Activated naive CD8-positive, alpha-beta T cell treated with anti-CD3 and anti-CD28 coated beads, Interleukin-2, amount 50 U/mL, for 16 hours (primary cell): ENCODE data around the gene DGKZ.
A peak's percentile ranks its signal among the peaks of the same experiment; 100 is the strongest.

Experiments used
- DNase-seq: peaks from one replicate; pipeline ENCODE4 v3.0.0-alpha.2; 2020; ENCODE audit warnings: low read depth, low spot score

The DGKZ gene

GRCh38 chr11:46345131-46345597 lies 2.1 kb upstream of the DGKZ start:
- DNase-seq: no peak

GRCh38 chr11:46345881-46346484 lies 1.3 kb upstream of the DGKZ start:
- no peak for DNase-seq

DNA sequence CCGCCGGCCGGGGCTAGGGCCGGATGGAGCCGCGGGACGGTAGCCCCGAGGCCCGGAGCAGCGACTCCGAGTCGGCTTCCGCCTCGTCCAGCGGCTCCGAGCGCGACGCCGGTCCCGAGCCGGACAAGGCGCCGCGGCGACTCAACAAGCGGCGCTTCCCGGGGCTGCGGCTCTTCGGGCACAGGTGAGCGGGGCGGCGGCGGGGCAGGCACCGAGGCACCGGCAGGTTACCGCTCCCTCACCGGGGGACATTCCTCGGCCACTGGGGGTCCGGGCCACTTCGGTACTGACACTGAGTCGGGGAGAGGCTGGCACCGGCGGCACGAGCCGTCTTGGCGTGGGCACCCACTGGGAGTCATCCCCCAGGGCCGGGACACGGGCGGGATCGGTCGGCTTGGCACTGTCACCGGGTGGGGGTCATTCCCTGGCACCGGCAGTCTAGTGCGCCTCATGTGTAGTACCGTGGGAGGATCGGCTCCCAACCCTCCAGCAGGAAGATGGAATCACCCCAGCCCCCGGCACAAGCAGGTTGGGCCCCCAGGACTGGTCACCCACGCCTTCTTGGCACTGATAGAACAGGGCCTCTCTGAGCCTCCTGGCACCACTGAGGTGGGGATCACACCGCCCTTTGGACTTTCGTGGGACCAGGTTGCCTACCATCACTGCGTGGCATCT lies 511 bp downstream of the DGKZ start:
- no peak for DNase-seq

DNA sequence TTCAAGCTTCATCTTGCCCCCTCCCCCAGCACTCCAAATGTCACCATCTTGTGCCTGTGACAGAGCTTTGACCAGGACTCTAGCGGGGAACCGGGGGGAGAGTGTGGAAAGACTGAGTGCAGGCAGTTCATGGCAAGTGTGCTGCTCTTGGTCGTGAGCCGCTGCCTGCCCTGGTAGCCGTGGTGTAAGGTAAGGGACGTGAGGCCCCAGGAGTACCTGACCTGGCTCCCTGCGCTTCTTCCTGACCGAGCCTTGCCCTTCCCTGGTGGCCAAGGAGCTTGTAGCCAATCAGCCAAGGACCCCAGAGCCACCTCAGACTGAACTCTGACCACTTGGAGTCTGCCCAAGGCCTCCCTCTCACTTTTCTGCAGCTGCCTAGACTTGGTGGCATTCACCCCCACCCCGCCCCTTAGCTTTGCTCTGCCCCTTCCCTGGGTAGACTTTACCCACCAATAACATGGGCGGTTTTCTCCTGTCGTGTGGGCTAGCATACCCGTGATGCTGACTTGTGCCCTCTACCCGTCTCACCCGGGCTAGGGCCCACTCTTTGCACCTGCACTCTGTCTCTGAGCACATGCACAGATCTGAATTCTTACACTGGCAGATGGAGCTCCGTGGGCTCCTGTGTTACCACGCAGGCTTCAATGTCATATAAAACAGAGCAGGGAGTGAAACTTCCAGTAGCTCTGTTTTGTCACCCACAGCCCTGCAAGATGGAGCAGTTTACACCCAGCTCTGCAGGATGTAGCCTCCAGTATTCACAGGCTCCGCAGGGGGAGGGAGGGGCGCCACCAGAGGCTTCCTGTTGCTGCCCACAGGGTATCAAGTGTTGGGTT lies 1.5 kb downstream of the DGKZ start:
- DNase-seq: no peak

DNA sequence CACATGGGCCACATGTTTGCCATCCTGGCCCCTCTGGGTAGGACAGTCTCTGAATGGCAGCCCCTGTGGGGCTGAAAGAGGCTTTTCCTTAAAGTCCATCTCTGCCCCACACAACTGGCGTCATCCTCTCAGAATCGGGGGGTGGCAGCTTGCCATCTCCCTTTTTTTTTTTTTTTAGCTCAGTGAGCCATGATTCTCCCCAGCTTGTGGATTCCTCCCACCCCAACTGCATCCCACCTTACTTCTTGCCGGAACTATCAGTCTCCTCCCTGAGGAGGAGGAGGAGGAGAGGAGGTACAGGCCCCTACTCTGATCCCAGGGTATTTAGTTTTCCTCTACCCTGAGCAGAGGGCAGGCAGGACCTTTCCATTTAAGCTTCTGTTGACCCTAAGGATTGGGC lies 3.4 kb downstream of the DGKZ start:
- no peak for DNase-seq

GRCh38 chr11:46351148-46351547 lies 3.9 kb downstream of the DGKZ start:
- no peak for DNase-seq

DNA sequence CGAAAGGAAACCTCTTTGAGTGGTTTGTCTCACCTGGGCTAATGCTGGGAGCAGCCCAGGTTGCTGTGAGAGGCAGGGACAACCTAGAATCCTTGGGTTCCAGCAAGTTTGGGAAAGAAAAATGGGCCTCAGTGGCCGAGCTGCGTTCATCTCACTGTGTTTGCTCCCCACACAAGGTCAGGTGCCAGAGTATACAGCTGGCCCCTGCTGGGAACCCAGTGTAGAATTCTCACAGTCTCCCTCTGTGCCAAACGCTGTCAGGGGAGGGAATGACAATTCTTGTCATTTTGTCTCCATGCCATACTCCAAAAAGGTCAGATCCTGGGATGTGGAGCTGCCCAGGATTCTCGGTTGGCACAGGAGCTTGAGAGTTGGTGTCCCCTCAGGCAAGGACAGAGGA lies 4.3 kb downstream of the DGKZ start:
- no peak for DNase-seq

- peak; percentile 32 for DNase-seq
Observed at GRCh38 chr11:46352063-46352841, 5.0 kb downstream of the DGKZ start.

GRCh38 chr11:46353698-46354097 lies 6.4 kb downstream of the DGKZ start:
- peak; percentile 35 for DNase-seq

GRCh38 chr11:46356924-46357482 lies 9.7 kb downstream of the DGKZ start:
- no peak for DNase-seq

- DNase-seq: no peak
Observed at GRCh38 chr11:46357483-46357936, 10.2 kb downstream of the DGKZ start.

GRCh38 chr11:46359953-46360352 lies 12.7 kb downstream of the DGKZ start:
- no peak for DNase-seq

DNA sequence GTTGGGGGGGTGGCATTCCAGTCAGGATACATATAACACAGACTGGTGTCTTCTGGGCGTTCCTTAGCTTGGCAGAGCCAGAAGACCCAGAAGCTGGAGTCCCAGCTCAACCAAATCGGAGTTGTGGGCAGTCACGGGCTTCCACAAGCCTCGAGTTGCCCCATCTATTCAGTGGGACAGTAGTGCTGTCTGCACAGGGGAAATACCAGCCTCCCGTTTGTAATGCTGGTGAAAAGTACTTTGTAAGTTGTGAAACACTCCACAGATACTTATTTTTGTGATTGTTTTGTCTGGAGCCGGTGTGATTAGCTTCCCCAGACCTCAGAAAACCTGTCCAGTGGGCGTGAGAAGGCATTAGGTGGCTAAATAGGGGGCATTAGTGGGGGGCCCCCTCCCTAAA lies 13.6 kb downstream of the DGKZ start:
- no peak for DNase-seq

DNA sequence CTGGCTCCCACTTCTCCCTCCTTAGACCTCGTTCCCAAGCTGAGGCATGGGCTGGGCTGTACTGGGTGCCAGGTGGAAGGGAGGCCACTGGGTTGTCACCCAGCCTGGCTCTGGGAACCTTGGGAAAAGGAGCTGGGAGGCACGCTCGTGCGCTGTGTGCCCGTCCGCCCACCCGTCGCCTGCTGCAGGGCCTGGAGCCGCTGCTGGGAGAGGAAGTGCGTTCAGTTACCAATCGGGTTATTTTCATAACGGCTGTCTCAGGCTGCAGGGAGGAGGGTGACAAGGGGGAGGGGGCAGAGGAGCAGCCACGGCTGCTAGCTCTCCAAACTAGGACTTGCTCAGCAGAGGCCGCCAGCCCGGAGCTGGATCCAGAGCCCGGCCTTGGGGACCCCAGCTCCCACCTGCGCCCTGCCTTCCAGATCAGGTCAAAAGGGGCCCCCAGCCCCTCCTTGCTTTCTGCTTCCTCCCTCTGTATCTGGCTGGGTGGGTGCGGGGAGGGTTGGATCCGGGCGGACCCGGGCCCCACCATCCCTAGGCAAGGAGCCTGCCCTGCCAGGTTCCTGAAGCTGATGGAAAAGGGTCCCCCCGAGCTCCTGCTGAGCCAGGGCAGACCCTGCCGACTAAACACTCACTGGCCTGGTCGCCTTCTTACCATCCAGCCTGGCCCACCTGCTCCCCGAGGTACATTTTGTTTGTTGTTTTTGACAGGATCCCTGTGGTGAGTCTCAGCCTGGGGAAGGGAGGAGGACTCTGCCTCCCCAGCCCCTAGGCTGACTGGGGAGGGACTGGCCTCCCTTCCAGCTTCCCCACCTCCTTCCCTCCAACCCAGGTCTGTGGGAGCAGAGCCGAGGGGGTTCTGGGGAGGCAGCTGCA lies 14.3 kb downstream of the DGKZ start:
- DNase-seq: no peak

- no peak for DNase-seq
Observed at GRCh38 chr11:46362156-46363030, 15.1 kb downstream of the DGKZ start.

DNA sequence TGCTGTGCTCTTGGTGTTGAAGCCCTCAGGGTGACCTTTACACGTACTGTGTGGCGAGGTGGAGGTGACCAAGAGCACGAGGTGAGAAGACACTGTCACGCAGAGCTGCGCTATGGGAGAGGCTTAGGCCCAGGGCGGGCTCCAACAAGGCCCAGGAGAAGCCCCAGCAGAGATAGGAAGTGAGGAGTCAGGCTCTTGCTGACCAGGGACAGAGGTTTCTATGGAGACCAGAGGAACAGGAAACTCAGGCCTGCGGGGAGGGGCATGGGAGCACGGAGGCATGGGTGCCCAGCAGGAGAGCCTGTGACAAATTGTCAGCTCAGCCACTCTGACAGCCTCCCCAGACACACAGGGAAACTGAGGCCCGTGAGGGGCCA lies 15.8 kb downstream of the DGKZ start:
- no peak for DNase-seq

DNA sequence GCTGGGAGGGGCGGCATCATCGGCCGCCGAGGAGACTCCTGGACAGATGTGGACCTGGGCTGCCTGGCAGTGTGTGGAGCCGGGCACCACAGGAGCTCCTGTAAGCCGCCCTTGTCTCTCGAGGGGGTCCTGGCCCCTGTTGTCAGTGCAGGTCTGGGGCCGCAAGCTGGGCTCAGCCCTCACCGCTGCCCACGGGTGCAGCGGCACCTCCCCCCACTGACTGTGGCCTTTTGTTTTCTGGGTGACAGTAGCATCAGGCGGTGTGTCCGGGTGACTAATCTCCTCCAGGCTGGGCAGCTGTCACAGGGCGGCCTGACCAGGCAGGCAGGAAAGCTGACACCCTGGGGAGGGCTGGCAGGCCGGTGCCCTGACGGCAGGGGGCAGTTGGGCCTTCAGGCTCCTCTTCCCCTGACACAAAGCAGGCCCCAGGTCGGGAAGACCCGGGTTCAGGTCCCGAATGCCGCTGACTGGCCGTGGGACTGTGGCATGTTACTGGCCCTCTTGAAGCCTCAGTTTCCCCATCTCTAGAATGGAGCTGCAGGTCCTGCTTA lies 16.3 kb downstream of the DGKZ start:
- no peak for DNase-seq

DNA sequence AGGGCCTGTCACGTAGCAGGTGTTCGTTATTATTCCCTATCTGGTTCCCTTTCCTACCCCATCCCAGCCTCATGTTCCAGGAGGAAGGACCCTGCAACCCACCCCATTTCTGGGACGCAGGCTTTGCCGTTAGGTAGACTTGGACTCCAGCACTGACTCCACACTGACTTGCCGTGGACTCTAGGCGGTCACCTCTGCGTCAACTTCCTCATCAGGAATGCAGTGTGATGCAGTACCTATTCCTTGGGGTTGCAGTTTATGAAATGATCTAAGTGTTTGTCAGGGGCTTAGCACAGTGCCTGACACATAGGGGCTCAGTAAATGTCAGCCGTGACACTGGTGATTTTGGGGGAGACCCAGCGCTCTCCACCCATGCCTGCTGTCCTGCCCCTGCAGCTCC lies 16.8 kb downstream of the DGKZ start:
- DNase-seq: no peak

DNA sequence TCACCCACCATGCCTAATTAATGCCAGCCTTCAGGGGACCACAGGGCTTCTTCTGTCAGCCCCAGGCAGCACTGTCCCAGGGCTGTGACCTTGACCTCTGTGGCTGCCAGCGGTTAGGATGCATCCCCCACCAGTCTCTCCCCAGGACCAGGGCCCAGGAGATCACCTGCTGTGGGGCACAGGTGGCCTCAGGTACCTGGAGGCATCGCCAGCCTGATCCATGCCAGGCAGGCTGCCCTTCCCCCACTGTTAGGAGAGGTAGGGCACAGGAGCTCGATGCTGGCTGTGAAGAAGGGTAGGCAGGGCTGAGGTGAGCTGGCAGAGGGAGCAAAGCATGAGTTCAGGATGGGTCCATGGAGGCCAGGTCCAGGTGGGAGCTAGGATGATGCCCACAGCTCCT lies 17.5 kb downstream of the DGKZ start:
- DNase-seq: no peak
